ENCODE data around the gene SHE. TPM values are rescaled to one million over a fixed set of nuclear protein-coding genes. Genes with fewer than 3 reads are reported as not detected.
"Not testable (repeated sequence)": the region's sequence is repeated elsewhere in the genome, so short reads cannot be mapped to it uniquely, and the experiment has no call there.

Gene SHE
- not detected in 2 replicates for total RNA-seq (2014; rRNA removed)
- polyA plus RNA-seq (2012): not detected

DNA sequence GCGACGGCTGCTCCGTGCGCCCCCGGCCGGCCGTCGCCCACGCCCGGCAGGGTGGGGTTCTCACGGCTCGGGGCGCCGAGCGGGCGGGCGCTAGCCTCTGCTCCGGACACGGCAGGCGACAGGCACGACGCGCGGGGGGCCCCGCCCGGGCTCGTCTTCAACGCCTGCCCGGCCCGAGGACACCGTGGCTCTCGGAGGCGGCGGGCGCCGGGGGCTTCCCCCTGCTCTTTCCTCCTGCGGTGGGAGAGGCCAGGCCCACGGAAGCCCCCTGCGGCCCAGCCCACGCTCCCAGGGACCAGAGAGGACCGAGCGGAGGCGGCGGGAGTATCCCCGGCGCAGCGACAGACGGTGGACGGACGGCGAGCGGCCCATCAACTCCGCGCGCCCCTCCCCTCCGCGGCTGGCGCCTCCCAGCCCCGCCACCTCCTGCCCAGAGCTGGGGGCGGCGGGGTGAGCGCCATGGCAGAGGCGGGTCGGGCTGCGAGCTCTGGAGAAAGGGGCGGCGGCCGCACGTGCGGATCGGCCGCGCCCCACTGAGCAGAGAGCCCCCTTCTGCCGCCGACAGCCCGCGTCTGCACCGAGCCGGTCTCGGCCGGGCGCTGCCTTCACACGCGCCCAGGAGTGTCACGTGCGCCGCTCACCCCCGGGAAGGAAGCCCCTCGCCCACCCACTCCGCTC is at the start of gene SHE, which contains the start of gene TDRD10:
TSS of gene SHE (minus strand) at position 347 of the 678 bp plus-strand sequence. CDS start 386 bp downstream, outside the sequence.
TSS of gene TDRD10 (plus strand) at position 154 of the 678 bp plus-strand sequence. CDS start 4,685 bp downstream, outside the sequence.
- no peak for DNase-seq (ENCODE audit: low read depth)

- no peak for DNase-seq (ENCODE audit: low read depth)
These were observed 49.3 kb upstream of the SHE start for GRCh38 chr1:154551474-154551873.

DNA sequence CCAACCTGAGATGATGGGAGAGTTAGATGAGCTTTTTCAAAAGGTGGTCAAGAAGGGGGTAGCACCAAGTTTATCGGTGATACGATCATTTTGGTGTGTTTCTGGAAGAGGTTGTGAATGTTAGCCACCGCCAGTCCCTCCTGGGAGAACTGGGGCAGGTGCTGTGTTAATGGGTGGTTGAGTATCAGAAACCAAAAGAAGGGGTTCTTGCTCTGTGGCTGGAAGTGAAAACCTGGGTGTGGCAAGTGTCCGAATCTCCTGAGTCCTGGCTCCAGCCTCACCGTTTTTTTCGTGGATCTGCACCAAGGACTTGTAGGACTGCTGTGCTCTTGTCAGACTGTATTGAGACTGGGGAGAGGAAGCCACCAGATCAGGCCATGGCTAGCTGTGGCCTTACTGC is 48.4 kb upstream of the SHE start:
- no peak for DNase-seq (ENCODE audit: low read depth)

DNA sequence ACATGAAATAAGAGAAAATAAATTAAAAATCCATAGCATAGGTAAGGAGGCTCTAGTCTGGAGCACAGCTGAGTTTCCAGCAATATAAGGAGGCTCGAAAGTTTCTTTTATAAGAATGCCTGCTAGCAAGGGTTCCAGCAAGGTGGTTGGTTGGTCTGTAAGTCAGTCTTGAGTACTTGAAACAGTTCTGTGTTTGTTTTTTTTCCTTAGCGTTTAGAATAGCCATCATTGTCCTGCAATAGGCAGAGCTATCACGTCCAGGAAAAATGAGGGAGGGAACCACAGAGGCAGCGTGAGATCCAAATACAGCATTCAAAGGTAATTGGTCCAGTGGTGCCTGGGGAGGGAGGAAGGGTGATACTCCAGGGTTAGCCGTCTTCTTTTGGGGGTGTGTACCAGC is 47.9 kb upstream of the SHE start:
- no peak for DNase-seq (ENCODE audit: low read depth)

DNA sequence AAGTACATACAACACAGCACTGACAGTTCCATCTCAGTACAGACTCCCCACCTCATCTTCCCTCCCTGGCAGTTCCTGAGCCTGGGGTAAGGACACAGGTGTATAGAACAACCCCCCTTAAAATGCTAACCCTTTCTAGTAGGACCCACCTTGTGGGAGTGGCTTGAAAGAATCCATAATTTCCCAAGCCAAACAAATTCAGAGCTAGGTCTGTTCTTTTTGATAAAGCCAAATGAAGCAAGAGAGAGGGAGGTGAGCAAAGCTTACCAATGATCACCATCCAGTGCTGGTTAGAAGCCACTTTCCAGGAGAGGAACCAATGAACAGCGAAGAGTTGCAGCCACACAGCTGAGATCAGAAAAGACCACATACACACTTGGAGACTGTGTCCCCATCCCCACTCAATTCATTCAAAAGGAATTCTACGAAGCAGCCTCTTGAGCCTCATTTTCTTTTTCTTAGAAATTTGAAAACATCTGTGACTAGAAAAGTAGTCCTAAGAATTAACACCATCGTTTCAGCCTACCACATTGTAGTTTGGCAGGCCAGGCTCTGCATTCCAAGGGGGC is 47.1 kb upstream of the SHE start:
- no peak for DNase-seq (ENCODE audit: low read depth)

GRCh38 chr1:154548028-154548427 is 45.8 kb upstream of the SHE start:
- no peak for DNase-seq (ENCODE audit: low read depth)

DNA sequence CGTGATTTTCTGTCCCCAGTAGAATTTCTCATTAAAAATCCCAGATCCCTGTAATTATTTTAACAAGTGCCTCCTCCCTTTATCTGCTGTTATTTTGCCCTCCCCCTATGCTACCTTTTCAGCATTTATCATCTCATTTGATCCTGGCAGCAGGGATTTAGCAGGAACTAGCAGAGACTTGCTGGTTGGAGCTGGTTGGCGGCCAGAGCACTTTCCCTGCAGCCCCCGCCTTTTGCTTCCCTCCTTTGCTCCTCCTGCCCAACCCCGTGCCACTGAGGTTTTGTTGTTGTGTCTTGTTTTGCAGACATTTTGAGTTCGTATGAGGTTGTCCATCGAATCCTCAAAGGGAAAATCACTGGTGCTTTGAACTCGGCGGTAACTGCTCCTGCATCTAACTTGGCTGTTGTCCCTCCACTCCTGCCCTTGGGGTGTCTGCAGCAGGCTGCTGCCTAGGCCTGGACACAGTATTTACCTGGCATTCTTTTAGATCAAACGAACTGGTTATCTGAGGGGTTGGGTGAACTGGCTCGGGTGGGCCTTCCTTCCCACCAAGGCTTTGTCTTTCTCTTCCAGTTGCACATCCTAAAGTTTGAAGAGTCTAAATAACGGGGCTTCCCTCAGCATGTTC is 45.0 kb upstream of the SHE start:
- no peak for DNase-seq (ENCODE audit: low read depth)

DNA sequence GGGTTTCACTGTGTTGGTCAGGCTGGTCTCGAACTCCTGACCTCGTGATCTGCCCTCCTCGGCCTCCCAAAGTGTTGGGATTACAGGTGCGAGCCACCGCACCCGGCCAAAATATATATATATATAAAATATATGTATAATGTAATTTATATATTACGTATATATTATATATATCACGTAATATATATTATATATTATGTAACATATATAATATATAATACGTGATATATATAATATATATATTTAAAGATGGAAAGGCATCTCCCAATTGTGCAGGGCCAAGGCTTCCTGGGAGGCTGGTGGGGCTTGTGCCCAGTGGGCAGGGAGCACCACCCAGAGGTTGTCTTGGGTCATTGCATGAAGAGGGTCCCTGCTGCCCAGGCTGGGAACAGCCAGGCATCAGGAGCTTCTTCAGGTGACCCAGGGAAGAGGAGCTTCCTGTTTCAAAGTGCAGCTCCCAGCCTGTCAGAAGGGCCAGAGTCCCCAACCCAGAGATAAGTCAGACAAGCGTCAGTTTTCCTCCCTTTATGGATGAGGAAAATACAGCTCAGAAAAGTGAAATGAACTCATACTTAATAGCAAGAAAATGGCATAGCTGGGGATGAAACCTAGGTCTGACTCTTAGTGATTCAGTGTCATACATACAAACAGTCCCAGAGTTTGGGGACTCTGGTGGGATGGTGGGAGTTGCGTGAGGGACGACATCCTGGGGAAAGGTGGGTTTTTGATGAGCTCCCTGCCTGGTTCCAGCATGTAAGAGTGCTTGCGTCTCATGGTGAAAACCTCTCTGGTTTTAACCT is 44.3 kb upstream of the SHE start:
- peak; percentile 47 for DNase-seq (ENCODE audit: low read depth)

- DNase-seq (ENCODE audit: low read depth): no peak
These were observed 39.0 kb upstream of the SHE start for GRCh38 chr1:154541231-154541630.

DNA sequence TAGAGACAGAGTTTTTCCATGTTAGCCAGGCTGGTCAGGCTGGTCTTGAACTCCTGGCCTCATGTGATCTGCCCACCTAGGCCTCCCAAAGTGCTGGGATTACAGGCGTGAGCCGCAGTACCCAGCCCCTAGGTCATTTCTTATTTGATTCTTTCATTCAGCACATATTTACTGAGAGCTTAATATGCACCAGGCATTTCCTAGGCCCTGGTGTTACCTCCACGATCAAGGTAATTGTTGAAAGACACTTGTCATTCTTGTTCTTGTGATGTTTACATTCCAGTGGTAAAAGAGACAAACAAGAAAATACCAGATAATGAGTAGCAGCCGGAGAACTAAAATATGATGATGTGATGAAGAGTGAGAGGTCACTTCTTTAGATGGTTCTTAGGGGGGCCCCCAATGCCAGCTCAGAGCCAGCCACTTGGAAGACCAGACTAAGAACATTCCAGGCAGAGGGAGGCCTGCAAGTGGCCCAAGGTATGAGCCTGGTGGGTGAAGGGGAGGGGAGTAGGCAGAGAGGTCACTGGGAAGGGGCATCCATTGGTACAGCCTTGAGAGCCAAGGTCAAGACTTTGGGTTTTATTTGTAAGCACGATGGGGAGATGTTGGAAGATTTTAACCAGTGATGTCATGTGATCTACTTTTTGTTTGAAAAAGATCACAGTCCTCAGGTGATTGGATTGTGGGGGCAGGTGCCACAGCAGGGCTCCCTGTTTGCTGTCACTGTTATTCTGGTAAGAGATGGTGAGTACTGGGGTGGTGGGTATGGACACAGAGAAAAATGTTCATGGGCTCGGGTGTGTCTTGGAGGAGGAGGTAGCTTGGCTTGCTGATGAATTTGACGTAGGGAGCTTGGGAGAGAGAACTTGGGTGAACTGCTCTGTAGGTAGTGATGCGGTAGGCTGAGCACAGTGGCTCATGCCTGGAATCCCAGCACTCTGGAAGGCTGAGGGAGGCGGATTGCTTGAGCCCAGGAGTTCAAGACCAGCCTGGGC is 37.6 kb upstream of the SHE start:
- no peak for DNase-seq (ENCODE audit: low read depth)

DNA sequence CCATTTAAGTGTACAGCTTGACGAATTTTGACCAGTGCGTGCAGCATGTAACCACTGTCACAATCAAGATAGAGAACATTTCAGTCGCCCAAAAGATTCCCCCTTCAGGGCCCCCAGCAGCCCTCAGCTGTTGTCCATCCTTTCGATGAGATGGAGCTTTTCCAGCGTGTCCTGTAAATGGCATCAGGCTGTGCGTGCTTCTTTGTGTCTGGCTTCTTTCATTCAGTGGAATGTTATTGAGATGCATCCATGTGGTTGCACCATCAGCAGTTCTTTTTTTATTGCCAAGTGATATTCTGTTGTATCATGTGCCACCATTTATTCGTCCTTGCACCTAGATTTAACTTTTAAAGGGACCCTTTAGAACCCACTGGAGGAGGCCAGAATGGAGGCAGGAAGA is 34.4 kb upstream of the SHE start:
- no peak for DNase-seq (ENCODE audit: low read depth)

DNA sequence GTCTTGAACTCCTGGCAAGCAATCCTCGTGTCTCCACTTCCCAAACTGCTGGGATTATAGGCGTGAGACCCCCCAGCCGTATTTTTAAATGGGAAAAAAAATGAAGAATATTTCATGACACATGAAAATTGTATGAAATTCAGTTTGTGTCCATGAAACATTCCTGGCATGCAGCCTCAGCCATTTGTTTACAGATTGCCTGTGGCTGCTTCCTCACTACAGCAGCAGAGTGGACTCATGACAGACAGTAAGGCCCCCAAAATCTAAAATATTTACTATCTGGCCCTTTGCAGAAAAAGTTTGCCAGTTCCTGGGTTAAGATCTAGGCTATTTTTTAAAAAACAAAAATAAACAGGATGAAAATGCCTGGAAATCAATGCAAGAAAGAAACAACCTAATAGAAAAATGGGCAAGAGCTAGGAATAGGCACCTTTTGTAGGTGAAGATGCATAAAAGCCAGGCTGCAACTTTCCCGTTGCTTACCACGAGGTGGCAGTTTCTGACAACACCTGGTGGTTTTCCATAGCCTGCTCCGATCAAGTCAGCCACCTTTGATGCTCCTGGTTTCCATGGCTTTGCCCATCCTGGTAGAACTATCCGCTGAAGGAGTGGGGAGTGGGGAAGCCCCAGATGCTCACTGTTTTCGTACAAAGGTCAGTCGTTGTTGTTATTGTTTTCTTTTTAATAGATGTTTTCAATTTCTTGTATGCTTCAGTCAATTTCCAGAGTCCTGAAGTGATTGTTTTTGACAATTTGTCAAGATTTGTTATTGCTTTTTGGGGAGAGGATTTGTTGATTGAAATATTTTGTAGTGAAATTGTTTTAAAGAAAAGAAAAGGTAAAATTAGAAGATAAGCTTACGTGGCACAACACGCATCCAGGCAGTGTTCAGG is 32.0 kb upstream of the SHE start:
- no peak for DNase-seq (ENCODE audit: low read depth)

- not testable (repeated sequence) for DNase-seq (ENCODE audit: low read depth)
These were observed 29.7 kb upstream of the SHE start for GRCh38 chr1:154531950-154532349.

- no peak for DNase-seq (ENCODE audit: low read depth)
These were observed 27.1 kb upstream of the SHE start for GRCh38 chr1:154529308-154529707.

- no peak for DNase-seq (ENCODE audit: low read depth)
These were observed 25.0 kb upstream of the SHE start for GRCh38 chr1:154527192-154527591.

GRCh38 chr1:154524881-154525280 is 22.7 kb upstream of the SHE start:
- no peak for DNase-seq (ENCODE audit: low read depth)

- no peak for DNase-seq (ENCODE audit: low read depth)
These were observed 19.5 kb upstream of the SHE start for GRCh38 chr1:154521695-154522094.

DNA sequence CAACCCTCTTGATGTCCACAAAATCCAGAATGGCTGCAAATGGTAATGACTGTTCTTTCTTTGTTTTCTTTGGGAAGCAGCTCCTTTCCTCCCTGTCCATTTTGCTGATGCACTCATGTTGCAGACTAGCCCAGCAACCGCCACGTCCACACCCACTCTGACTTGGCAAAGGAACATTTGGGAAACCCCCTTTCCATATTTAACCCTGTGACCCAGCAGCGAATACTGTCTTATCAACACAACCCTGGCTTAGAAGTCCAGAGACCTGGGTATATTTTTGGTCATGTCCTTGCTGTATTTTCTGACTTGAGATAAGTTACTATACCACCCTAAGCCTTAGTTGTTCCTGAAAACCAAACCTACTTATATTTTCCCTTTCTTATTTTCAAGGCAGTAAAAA is 18.1 kb upstream of the SHE start:
- no peak for DNase-seq (ENCODE audit: low read depth)

GRCh38 chr1:154519591-154519991 is 17.4 kb upstream of the SHE start:
- no peak for DNase-seq (ENCODE audit: low read depth)

- DNase-seq (ENCODE audit: low read depth): no peak
These were observed 15.4 kb upstream of the SHE start for GRCh38 chr1:154517661-154518060.
